Esophagus squamous epithelium (tissue), 5 donors: Measurements from ENCODE around the gene TERT. TPM values are rescaled to one million over a fixed set of nuclear protein-coding genes. Genes with fewer than 3 reads are reported as not detected.

Experiments
- DNase-seq: peaks from one replicate; lab custom pipeline; 2025; lab: John Stamatoyannopoulos, UW
- H3K27ac ChIP-seq, 4 donors: fragments of 200-600 bp; sonication (generic); one replicate each; pipeline ENCODE4 v1.5.1; 2016 to 2019; ENCODE audit warnings: mild to moderate bottlenecking in 1 of 4
- H3K27me3 ChIP-seq, 4 donors: fragments of 200-600 bp; sonication (generic); 1 replicate in 3 of 4; 2 replicates in 1 of 4; pipeline versions ENCODE4 v1.5.1 to v1.6.0; 2017 to 2021; ENCODE audit warnings: antibody characterized with exemption in 1 of 4
- H3K36me3 ChIP-seq, 3 donors: fragments of 200-600 bp; sonication (generic); one replicate each; pipeline ENCODE4 v1.5.1; 2016 to 2019
- H3K4me1 ChIP-seq, 3 donors: fragments of 200-600 bp; sonication (generic); one replicate each; pipeline ENCODE4 v1.5.1; 2017 to 2019
- H3K4me3 ChIP-seq, 4 donors: fragments of 200-600 bp; sonication (generic); 1 replicate in 3 of 4; 2 replicates in 1 of 4; pipeline ENCODE4 v1.5.1; 2016 to 2019; ENCODE audit warnings: mild to moderate bottlenecking in 2 of 4, moderate library complexity in 1 of 4
- H3K9me3 ChIP-seq, 3 donors: fragments of 200-600 bp; sonication (generic); one replicate each; pipeline ENCODE4 v1.5.1; 2016 to 2019
- CTCF ChIP-seq, 6 experiments: fragments of 450-650 bp in 4 of 6; fragments of 200-600 bp in 2 of 6; sonication (generic) in 2 of 6; IDR thresholded peaks; one replicate each; pipeline ENCODE4 v1.5.1; 2016 to 2019; ENCODE audit warnings: antibody characterized with exemption in 6 of 6, mild to moderate bottlenecking in 4 of 6, moderate library complexity in 4 of 6
- POLR2A ChIP-seq, 4 donors: fragments of 450-650 bp; IDR thresholded peaks; one replicate each; pipeline ENCODE4 v1.6.1; 2017; ENCODE audit warnings: antibody characterized with exemption in 4 of 4, mild to moderate bottlenecking in 4 of 4, moderate library complexity in 3 of 4
- WGBS, 2 donors: methylation state at CpG; one replicate each; pipeline ENCODE4 v1.1.5; 2018; 5-methylcytosine and 5-hydroxymethylcytosine counted together
- intact Hi-C: fragments of 100-400 bp; cut with DNase I; formaldehyde crosslinking; loops from one replicate; pipeline ENCODE4 v1.15.0; 2022
- total RNA-seq, 4 donors: library from RNA; depleted of rRNA; stranded (reverse); fragments of >200 nt; gene quantifications; one replicate each; pipeline ENCODE4 v1.1.0, GENCODE V29; 2016
- donor health status: DM: yes; HTN: yes; CAD: no.

TERT gene
- total RNA-seq, 4 donors from 2014 or later: 0.19 to 9.5 (median 0.31) TPM; not detected in 1

GRCh38 chr5:1300581-1301083, 5.8 kb upstream of the TERT start:
- Histone ChIP-seq H3K27me3 (peaks cover 0 to 50% (median 0%) of the 10 kb centered on the region in 4 donors), H3K4me1 (no peaks in the 10 kb centered on the region), H3K27ac (no peak overlapping the region), H3K4me3 (no peak overlapping the region), H3K9me3 (no peaks in the 10 kb centered on the region), H3K36me3 (no peaks in the 10 kb centered on the region)
- TF ChIP-seq CTCF (IDR thresholded peaks at IDR 0.05) (no peak), POLR2A (IDR thresholded peaks at IDR 0.05) (no peak)
- intact Hi-C loops: no loop called here
- DNase-seq: no peak
- 79 to 85% methylated on average over 16 to 18 of the region's 20 CpGs for WGBS, 2 donors

- no peak for DNase-seq
- Histone ChIP-seq H3K4me3 (no peak overlapping the region), H3K9me3 (no peaks in the 10 kb centered on the region), H3K27ac (no peak overlapping the region), H3K27me3 (peaks cover 0 to 56% (median 0%) of the 10 kb centered on the region in 4 donors), H3K36me3 (no peaks in the 10 kb centered on the region), H3K4me1 (peaks cover 0 to 4% (median 2%) of the 10 kb centered on the region in 3 donors)
- TF ChIP-seq CTCF (IDR thresholded peaks at IDR 0.05) (no peak), POLR2A (IDR thresholded peaks at IDR 0.05) (no peak)
- intact Hi-C loops: no loop called here
- WGBS, 2 donors: 75 to 78% methylated on average over 9 to 11 of the region's 17 CpGs
These were observed 5.1 kb upstream of the TERT start for GRCh38 chr5:1299961-1300360.

GRCh38 chr5:1299511-1299850, 4.6 kb upstream of the TERT start:
- Histone ChIP-seq H3K4me1 (peaks cover under 1 to 8% (median 7%) of the 10 kb centered on the region in 3 donors), H3K9me3 (no peaks in the 10 kb centered on the region), H3K4me3 (no peak overlapping the region), H3K27me3 (peaks cover 0 to 61% (median 0%) of the 10 kb centered on the region in 4 donors), H3K36me3 (no peaks in the 10 kb centered on the region), H3K27ac (no peak overlapping the region)
- intact Hi-C loops: no loop called here
- no peak for DNase-seq
- 81 to 87% methylated on average over 5 to 9 of the region's 9 CpGs for WGBS, 2 donors
- no peak for TF ChIP-seq POLR2A (IDR thresholded peaks at IDR 0.05)

GRCh38 chr5:1298723-1299510, 4.0 kb upstream of the TERT start:
- peaks cover 0 to 67% (median 0%) of the 10 kb centered on the region in 4 donors for H3K27me3 ChIP-seq
- H3K27ac ChIP-seq: no peak overlapping the region
- intact Hi-C loops: no loop called here
- H3K36me3 ChIP-seq: no peaks in the 10 kb centered on the region
- TF ChIP-seq CTCF (IDR thresholded peaks at IDR 0.05): no peak
- no peak for TF ChIP-seq POLR2A (IDR thresholded peaks at IDR 0.05)
- no peak for DNase-seq
- peaks cover 4 to 14% (median 9%) of the 10 kb centered on the region in 3 donors for H3K4me1 ChIP-seq
- no peak overlapping the region for H3K4me3 ChIP-seq
- 73 to 79% methylated on average over 21 to 25 of the region's 33 CpGs for WGBS, 2 donors
- H3K9me3 ChIP-seq: no peaks in the 10 kb centered on the region

GRCh38 chr5:1298067-1298551, 3.2 kb upstream of the TERT start:
- peaks cover 4 to 15% (median 9%) of the 10 kb centered on the region in 3 donors for H3K4me1 ChIP-seq
- WGBS, 2 donors: 69 to 82% methylated on average over 13 to 19 of the region's 19 CpGs
- H3K27ac ChIP-seq: no peak overlapping the region
- intact Hi-C loops: no loop called here
- no peak overlapping the region for H3K4me3 ChIP-seq
- no peak for DNase-seq
- peaks cover 0 to 75% (median 0%) of the 10 kb centered on the region in 4 donors for H3K27me3 ChIP-seq
- H3K36me3 ChIP-seq: no peaks in the 10 kb centered on the region
- TF ChIP-seq CTCF (IDR thresholded peaks at IDR 0.05) (no peak), POLR2A (IDR thresholded peaks at IDR 0.05) (no peak)
- H3K9me3 ChIP-seq: no peaks in the 10 kb centered on the region
